Muscle layer of duodenum (tissue), 2 donors: ENCODE data around the gene ZDHHC1.

ENCODE experiments used
- H3K27ac ChIP-seq: one replicate; pipeline ENCODE4 v1.7.0; 2013; ENCODE audit warnings: mild to moderate bottlenecking, low read length
- H3K27me3 ChIP-seq: one replicate; pipeline ENCODE4 v1.7.0; 2013; ENCODE audit warnings: low read depth, mild to moderate bottlenecking, control low read depth, low read length
- H3K36me3 ChIP-seq, 2 donors: one replicate each; pipeline ENCODE4 v1.7.0; 2013; ENCODE audit warnings: low read length in 2 of 2, control low read depth in 1 of 2, mild to moderate bottlenecking in 1 of 2; ENCODE audit not compliant: insufficient read depth in 2 of 2, control insufficient read depth in 1 of 2
- H3K4me1 ChIP-seq, 2 donors: one replicate each; pipeline ENCODE4 v1.7.0; 2013; ENCODE audit warnings: low read length in 2 of 2, mild to moderate bottlenecking in 2 of 2, control low read depth in 1 of 2, moderate library complexity in 1 of 2; ENCODE audit not compliant: insufficient read depth in 2 of 2, control insufficient read depth in 1 of 2
- H3K4me3 ChIP-seq, 2 donors: one replicate each; pipeline ENCODE4 v1.7.0; 2013; ENCODE audit warnings: low read length in 2 of 2, low read depth in 1 of 2, mild to moderate bottlenecking in 1 of 2
- H3K9me3 ChIP-seq, 2 donors: one replicate each; pipeline ENCODE4 v1.7.0; 2013; ENCODE audit warnings: low read length in 2 of 2, control low read depth in 1 of 2, mild to moderate bottlenecking in 1 of 2; ENCODE audit not compliant: control insufficient read depth in 1 of 2
- donor health status: healthy.

Gene ZDHHC1

DNA sequence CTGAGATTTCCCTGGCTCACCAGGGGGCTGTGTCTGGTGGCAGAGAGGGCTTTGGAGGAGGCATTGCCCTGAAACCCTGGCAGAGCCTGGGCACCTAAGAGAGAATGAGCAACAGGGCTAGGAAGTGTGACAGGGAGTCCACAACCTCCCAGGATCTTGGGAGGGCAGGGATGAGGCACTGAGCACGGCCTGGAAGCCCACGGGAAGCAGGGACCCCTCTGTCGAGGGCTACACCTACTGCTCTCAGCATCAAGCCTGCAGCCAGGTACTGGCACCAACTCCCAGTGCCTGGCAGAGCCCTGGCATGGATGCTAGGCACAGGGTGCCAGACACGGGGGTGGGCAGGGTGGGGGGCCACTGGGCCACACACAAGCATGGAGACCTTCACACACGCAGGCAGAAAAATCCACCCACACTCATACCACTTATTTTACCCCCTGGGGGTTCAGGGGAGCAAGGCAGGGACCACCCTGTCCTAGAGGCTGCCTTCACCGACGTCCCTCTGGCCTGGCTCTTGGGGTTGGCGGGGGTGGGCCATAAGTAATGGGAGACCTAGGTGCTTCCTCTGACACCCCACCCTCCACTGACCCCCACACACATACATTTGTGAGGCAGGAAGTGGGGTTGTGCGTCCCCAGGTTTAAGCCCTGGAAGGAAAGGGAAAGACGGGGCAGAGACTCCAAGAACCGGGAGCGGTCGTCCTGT is 13.7 kb upstream of the ZDHHC1 start:
- Histone ChIP-seq H3K4me3 (peak overlapping the region; percentile 37 to 63), H3K9me3 (no peaks in the 10 kb centered on the region), H3K4me1 (peaks cover 0 to 21% of the 10 kb centered on the region in 2 donors), H3K27ac (peak overlapping the region; percentile 74), H3K36me3 (no peaks in the 10 kb centered on the region), H3K27me3 (no peaks in the 10 kb centered on the region)

GRCh38 chr16:67429053-67429798 is 12.9 kb upstream of the ZDHHC1 start:
- H3K27me3 ChIP-seq, result no peaks in the 10 kb centered on the region
- H3K4me3 ChIP-seq, result peak overlapping the region in 1 of 2 donors; percentile 11
- H3K9me3 ChIP-seq, result no peaks in the 10 kb centered on the region
- H3K36me3 ChIP-seq, result no peaks in the 10 kb centered on the region
- peaks cover 0 to 21% of the 10 kb centered on the region in 2 donors for H3K4me1 ChIP-seq
- peak overlapping the region; percentile 74 for H3K27ac ChIP-seq

DNA sequence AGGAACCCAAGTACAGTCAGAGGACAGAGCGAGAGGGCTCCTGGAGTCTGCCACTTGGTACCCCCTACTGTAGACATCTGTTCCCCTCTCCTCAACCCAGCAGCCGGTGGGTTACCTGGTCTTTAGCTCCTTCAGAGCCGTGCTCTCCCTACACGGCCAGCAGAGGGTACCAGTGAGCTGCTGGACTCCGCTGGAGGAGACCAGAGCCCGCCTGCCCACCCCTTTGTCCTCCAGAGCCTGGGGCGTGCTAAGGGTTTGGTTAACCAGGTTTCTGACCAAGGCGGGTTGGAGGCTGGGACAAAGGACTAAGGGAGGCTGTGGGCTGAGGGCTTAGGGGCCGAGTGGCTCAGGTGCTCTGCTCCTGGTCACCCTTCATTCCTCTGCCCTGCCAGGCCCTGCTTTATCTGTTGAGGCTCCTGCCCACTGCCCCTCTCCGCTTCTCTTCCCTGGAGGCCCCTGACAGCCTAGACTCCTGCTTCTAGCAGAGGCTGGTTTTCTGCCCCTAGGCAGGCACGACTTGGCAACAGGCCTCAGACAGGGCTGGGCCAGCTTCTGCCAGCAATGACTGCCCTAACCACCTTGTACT is 12.0 kb upstream of the ZDHHC1 start:
- H3K27ac ChIP-seq, result no peak overlapping the region
- no peak overlapping the region for H3K4me3 ChIP-seq
- H3K4me1 ChIP-seq, result peaks cover 0 to 21% of the 10 kb centered on the region in 2 donors
- H3K27me3 ChIP-seq, result no peaks in the 10 kb centered on the region
- no peaks in the 10 kb centered on the region for H3K9me3 ChIP-seq
- H3K36me3 ChIP-seq, result no peaks in the 10 kb centered on the region

DNA sequence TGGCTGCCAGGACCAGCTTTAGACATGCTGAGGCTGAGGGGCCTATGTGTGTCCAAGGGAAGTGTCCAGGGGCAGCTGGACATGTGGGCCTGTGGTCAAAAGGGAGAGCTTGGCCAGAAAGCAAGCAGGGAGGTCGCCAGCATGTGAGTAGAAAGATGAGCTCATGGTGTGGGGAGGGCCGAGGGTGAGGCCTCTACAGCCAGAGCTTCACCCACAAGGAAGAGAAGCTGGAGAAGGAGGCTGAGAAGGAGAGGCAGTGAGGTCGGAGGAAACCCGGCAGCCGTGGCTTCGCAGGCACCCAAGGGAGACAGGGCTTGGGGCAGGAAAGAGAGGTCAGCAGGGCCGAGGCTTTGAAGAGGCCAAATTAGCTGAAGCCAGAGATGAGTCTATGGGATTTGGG is 10.7 kb upstream of the ZDHHC1 start:
- no peaks in the 10 kb centered on the region for H3K27me3 ChIP-seq
- no peaks in the 10 kb centered on the region for H3K9me3 ChIP-seq
- H3K4me3 ChIP-seq, result no peak overlapping the region
- no peaks in the 10 kb centered on the region for H3K36me3 ChIP-seq
- H3K4me1 ChIP-seq, result peaks cover 0 to 21% of the 10 kb centered on the region in 2 donors
- H3K27ac ChIP-seq, result no peak overlapping the region

GRCh38 chr16:67426022-67426421 is 9.7 kb upstream of the ZDHHC1 start:
- Histone ChIP-seq H3K4me1 (peaks cover 0 to 14% of the 10 kb centered on the region in 2 donors), H3K27ac (no peak overlapping the region)

GRCh38 chr16:67425580-67425979 is 9.3 kb upstream of the ZDHHC1 start:
- Histone ChIP-seq H3K27me3 (no peaks in the 10 kb centered on the region), H3K4me3 (no peak overlapping the region), H3K36me3 (no peaks in the 10 kb centered on the region), H3K4me1 (peaks cover 0 to 12% of the 10 kb centered on the region in 2 donors), H3K27ac (no peak overlapping the region), H3K9me3 (no peaks in the 10 kb centered on the region)

More at GRCh38 chr16:67426022-67426421, 9.7 kb upstream of the ZDHHC1 start:
- H3K9me3 ChIP-seq, result no peaks in the 10 kb centered on the region
- H3K4me3 ChIP-seq, result no peak overlapping the region
- no peaks in the 10 kb centered on the region for H3K36me3 ChIP-seq
- no peaks in the 10 kb centered on the region for H3K27me3 ChIP-seq

- H3K36me3 ChIP-seq, result no peaks in the 10 kb centered on the region
- H3K9me3 ChIP-seq, result no peaks in the 10 kb centered on the region
- peaks cover 0 to 7% of the 10 kb centered on the region in 2 donors for H3K4me1 ChIP-seq
- H3K27ac ChIP-seq, result no peak overlapping the region
- H3K4me3 ChIP-seq, result no peak overlapping the region
- H3K27me3 ChIP-seq, result no peaks in the 10 kb centered on the region
Observed at GRCh38 chr16:67425061-67425460, 8.8 kb upstream of the ZDHHC1 start.

DNA sequence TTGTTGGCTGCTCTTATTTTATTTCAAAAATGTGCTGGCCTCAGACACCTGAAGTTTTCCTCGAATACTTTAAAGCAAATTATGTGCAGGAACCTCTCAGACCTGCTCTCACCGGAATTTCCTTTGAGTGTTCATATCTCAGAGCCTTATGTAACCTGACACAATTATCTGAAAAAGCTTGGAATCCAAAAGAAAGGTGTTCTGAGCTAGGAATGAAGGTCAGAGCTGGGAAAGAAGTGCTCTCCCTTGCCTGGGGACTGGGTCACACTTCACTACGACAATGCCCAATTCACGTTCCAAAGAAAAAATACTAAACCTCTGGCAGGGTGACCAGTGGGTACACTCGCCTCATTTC is 8.0 kb upstream of the ZDHHC1 start:
- Histone ChIP-seq H3K27me3 (no peaks in the 10 kb centered on the region), H3K4me1 (peaks cover 0 to 6% of the 10 kb centered on the region in 2 donors), H3K4me3 (no peak overlapping the region), H3K36me3 (no peaks in the 10 kb centered on the region), H3K27ac (no peak overlapping the region), H3K9me3 (no peaks in the 10 kb centered on the region)

DNA sequence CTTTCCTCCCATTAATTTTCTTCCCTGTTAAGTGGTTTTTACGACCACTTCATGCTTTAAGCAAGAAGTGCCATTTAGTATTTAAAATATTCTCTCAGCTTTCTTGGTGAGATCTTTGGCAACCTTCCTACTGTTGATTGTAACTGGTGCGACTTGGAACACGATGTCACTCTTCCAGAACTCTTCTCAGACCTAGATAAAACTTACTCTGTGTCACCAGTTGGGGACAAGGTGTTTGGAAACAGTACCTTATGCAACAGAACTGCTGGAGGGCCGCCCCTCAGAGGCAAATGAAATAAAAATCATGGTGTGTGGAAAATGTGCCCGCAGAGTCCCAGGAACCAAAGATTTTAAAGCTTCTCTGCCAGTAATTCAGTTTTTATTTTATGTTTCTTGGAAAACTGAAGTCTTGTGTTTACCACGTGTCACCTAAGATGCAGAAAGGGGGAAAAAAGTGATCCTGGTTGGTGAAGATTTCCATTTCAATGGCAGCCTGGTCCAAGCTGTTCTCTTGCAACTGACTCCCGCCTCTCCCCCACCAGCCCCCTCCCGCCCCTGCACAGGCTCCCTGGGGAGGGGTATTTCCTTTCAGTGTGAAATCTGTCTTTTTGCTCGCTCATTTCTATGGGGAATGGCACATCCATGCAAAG is 7.5 kb upstream of the ZDHHC1 start:
- Histone ChIP-seq H3K27ac (no peak overlapping the region), H3K9me3 (no peaks in the 10 kb centered on the region), H3K4me3 (no peak overlapping the region), H3K36me3 (no peaks in the 10 kb centered on the region), H3K27me3 (no peaks in the 10 kb centered on the region), H3K4me1 (peaks cover 0 to 6% of the 10 kb centered on the region in 2 donors)

DNA sequence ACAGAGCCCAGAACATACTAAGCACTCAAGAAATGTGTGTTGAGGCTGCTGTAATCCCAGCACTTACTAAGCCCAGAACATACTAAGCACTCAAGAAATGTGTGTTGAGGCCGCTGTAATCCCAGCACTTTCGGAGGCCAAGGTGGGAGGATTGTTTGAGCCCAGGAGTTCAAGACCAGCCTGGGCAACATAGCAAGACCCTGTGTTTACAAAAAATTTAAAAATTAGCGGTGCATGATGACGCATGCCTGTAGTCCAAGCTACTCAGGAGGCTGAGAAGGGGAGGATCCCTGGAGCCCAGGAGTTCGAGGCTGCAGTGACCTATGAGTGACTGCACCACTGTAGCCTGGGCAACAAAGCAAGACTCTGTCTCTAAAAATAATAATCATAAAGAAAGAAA is 6.7 kb upstream of the ZDHHC1 start:
- Histone ChIP-seq H3K4me1 (peaks cover 0 to under 1% of the 10 kb centered on the region in 2 donors), H3K27me3 (no peaks in the 10 kb centered on the region), H3K36me3 (no peaks in the 10 kb centered on the region), H3K4me3 (no peak overlapping the region), H3K27ac (no peak overlapping the region), H3K9me3 (no peaks in the 10 kb centered on the region)

DNA sequence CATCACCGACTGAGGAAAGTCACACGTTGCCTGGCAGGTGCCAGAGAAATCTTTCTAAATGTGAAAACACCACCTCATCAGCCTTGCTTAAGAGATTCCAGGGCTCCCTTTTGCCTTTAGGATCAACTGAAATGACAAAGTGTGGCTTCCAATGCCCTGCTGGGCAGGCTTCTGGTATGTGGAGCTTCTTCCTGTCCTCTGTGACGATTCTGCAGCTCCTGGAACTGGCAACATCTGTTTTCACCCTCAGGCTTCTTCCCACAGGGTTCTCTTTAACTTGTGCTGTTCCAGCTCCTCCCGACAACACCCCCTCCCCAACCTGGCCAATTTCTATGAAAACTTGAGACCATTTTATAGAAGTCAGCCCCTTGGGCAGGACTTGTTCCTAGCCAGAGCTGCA is 4.8 kb upstream of the ZDHHC1 start:
- no peaks in the 10 kb centered on the region for H3K36me3 ChIP-seq

More for the DNA sequence above, 4.8 kb upstream of the ZDHHC1 start:
- Histone ChIP-seq H3K9me3 (no peaks in the 10 kb centered on the region), H3K27me3 (no peaks in the 10 kb centered on the region), H3K4me1 (no peaks in the 10 kb centered on the region), H3K4me3 (no peak overlapping the region), H3K27ac (no peak overlapping the region)
